CD4-positive, alpha-beta T cell (primary cell): ENCODE measurements around the gene GALR3. TPM values are rescaled to one million over a fixed set of nuclear protein-coding genes. Genes with fewer than 3 reads are reported as not detected.
A peak's percentile ranks its signal among the peaks of the same experiment; 100 is the strongest.

Source experiments
- ATAC-seq: fragments of 200-7000 bp; cut with Tn5 transposase; one replicate; pipeline ENCODE4 v1.10.0; 2022; ENCODE audit warnings: mild to moderate bottlenecking; ENCODE audit not compliant: poor library complexity
- CTCF ChIA-PET: fragments of 350-600 bp; sonication (Branson Sonifier 250); formaldehyde crosslinking; loops from one replicate; lab custom pipeline; 2021; ENCODE audit warnings: antibody characterized with exemption, inconsistent platforms; lab: Charles Lee
- POLR2A ChIA-PET: fragments of 350-600 bp; sonication (Branson Sonifier 250); formaldehyde crosslinking; loops from one replicate; lab custom pipeline; 2021; ENCODE audit warnings: antibody characterized with exemption, inconsistent platforms; lab: Charles Lee
- DNase-seq, 14 experiments: peaks; one replicate each; pipeline ENCODE4 v3.0.0-alpha.2; 2013 to 2020; ENCODE audit warnings: mixed read lengths in 2 of 14
- H3K27ac ChIP-seq, 2 donors: one replicate each; pipeline versions ENCODE4 v1.5.1 to v1.7.0; 2013; ENCODE audit warnings: low read length in 2 of 2, low read depth in 1 of 2, mild to moderate bottlenecking in 1 of 2
- H3K27me3 ChIP-seq, 2 experiments: 1 replicate in 1 of 2; 2 replicates in 1 of 2; pipeline versions ENCODE4 v1.6.1 to v1.7.0; 2013; ENCODE audit warnings: low read length in 2 of 2, control low read depth in 1 of 2, mild to moderate bottlenecking in 1 of 2, moderate library complexity in 1 of 2; ENCODE audit not compliant: insufficient read depth in 2 of 2, control insufficient read depth in 1 of 2
- H3K36me3 ChIP-seq: one replicate; pipeline ENCODE4 v1.6.1; 2013; ENCODE audit warnings: low read length, control low read depth; ENCODE audit not compliant: insufficient read depth
- H3K4me1 ChIP-seq: one replicate; pipeline ENCODE4 v1.6.1; 2013; ENCODE audit warnings: low read length, control low read depth; ENCODE audit not compliant: insufficient read depth
- H3K4me3 ChIP-seq: one replicate; pipeline ENCODE4 v1.5.1; 2013; ENCODE audit warnings: mild to moderate bottlenecking, low read length, moderate library complexity
- H3K9me3 ChIP-seq, 2 experiments: 1 replicate in 1 of 2; 2 replicates in 1 of 2; pipeline versions ENCODE4 v1.6.1 to v1.7.0; 2013; ENCODE audit warnings: low read length in 2 of 2, mild to moderate bottlenecking in 2 of 2, control low read depth in 1 of 2, moderate library complexity in 1 of 2; ENCODE audit not compliant: control insufficient read depth in 1 of 2, insufficient read depth in 1 of 2
- H3K27ac Mint-ChIP-seq: one replicate; pipeline ENCODE4 v1.8.0; 2020; ENCODE audit warnings: mixed read lengths
- H3K27me3 Mint-ChIP-seq: one replicate; pipeline ENCODE4 v1.8.0; 2021; ENCODE audit warnings: mixed read lengths
- H3K36me3 Mint-ChIP-seq: one replicate; pipeline ENCODE4 v1.8.0; 2021; ENCODE audit warnings: low read depth, mixed read lengths
- H3K4me1 Mint-ChIP-seq: one replicate; pipeline ENCODE4 v1.8.0; 2021; ENCODE audit warnings: low read depth, mixed read lengths
- H3K4me3 Mint-ChIP-seq: one replicate; pipeline ENCODE4 v1.8.0; 2020; ENCODE audit warnings: mild to moderate bottlenecking, mixed read lengths
- H3K9me3 Mint-ChIP-seq: one replicate; pipeline ENCODE4 v1.8.0; 2020; ENCODE audit warnings: mixed read lengths
- CTCF ChIP-seq: fragments of 200-600 bp; IDR thresholded peaks from one replicate; pipeline ENCODE4 v1.8.0; 2022; ENCODE audit warnings: antibody characterized with exemption, mild to moderate bottlenecking
- intact Hi-C, 2 experiments: fragments of 100-400 bp; cut with DNase I in 1 of 2; cut with micrococcal nuclease in 1 of 2; formaldehyde crosslinking; loops; one replicate each; pipeline versions ENCODE4 v1.15.1 to v1.9.0; 2023 to 2025; cut with DNase I, micrococcal nuclease
- total RNA-seq, 174 experiments: library from RNA in 2 of 174; stranded (reverse) in 2 of 174; gene quantifications; one replicate each; pipeline ENCODE4 v1.2.3 and lab custom pipeline; 2021 to 2026

Gene GALR3
- total RNA-seq, 2 experiments from 2014 or later, result not detected

DNA sequence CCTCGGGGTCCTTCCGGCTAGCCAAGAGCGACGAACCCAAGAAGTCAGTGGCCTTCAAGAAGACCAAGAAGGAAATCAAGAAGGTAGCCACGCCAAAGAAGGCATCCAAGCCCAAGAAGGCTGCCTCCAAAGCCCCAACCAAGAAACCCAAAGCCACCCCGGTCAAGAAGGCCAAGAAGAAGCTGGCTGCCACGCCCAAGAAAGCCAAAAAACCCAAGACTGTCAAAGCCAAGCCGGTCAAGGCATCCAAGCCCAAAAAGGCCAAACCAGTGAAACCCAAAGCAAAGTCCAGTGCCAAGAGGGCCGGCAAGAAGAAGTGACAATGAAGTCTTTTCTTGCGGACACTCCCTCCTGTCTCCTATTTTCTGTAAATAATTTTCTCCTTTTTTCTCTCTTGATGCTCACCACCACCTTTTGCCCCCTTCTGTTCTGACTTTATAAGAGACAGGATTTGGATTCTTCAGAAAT, 17.3 kb upstream of the GALR3 start:
- peaks cover 0 to 19% of the 10 kb centered on the region in 2 experiments for H3K9me3 ChIP-seq
- peaks cover 54 to 69% of the 10 kb centered on the region in 2 experiments for H3K27me3 ChIP-seq
- no peak for DNase-seq
- H3K4me3 ChIP-seq, result peak overlapping the region; percentile 62
- Mint-ChIP-seq H3K9me3 (no peaks in the 10 kb centered on the region), H3K4me1 (peaks cover 52% of the 10 kb centered on the region), H3K27ac (peak overlapping the region; percentile 3), H3K4me3 (peak overlapping the region; percentile 76), H3K36me3 (no peaks in the 10 kb centered on the region), H3K27me3 (peaks cover 47% of the 10 kb centered on the region)
- TF ChIP-seq CTCF, result no peak
- CTCF ChIA-PET, result no interaction called here
- H3K36me3 ChIP-seq, result no peaks in the 10 kb centered on the region
- ATAC-seq, result no peak
- peaks cover 69% of the 10 kb centered on the region for H3K4me1 ChIP-seq
- intact Hi-C loops, result loop anchor here in 1 of 2 experiments (2.0 to 5.0 kb wide), 3 partner anchors 36 to 146 kb away; partner anchors contain the start of genes ANKRD54, C22orf23 and POLR2F
- H3K27ac ChIP-seq, result no peak overlapping the region
- POLR2A ChIA-PET, result interaction anchor here (1.6 kb wide), 1 partner anchor 12 kb away, joined by 6 read pairs; no protein-coding TSS in a partner anchor

GRCh38 chr22:37806409-37807333, 16.5 kb upstream of the GALR3 start:
- CTCF ChIA-PET, result interaction anchor here (0.6 to 4.1 kb wide), 2 partner anchors 11 to 83 kb away, joined by 3 to 22 read pairs; no protein-coding TSS in a partner anchor
- peak in 2 of 14 experiments; percentile 15 to 32 for DNase-seq
- Mint-ChIP-seq H3K4me1 (peaks cover 52% of the 10 kb centered on the region), H3K4me3 (peak overlapping the region; percentile 84), H3K9me3 (no peaks in the 10 kb centered on the region), H3K36me3 (no peaks in the 10 kb centered on the region), H3K27me3 (peaks cover 47% of the 10 kb centered on the region), H3K27ac (peak overlapping the region; percentile 3)
- Histone ChIP-seq H3K36me3 (no peaks in the 10 kb centered on the region), H3K27me3 (peaks cover 54 to 69% of the 10 kb centered on the region in 2 experiments), H3K27ac (no peak overlapping the region), H3K4me3 (peak overlapping the region; percentile 58), H3K4me1 (peaks cover 69% of the 10 kb centered on the region), H3K9me3 (peaks cover 0 to 19% of the 10 kb centered on the region in 2 experiments)
- POLR2A ChIA-PET, result interaction anchor here (0.9 to 2.3 kb wide), 3 partner anchors 12 to 43 kb away, joined by 3 to 12 read pairs (median 3); partner anchors contain the start of gene ANKRD54
- no peak for ATAC-seq
- TF ChIP-seq CTCF, result no peak
- intact Hi-C loops, result loop anchor here in 1 of 2 experiments (2.0 to 5.0 kb wide), 3 partner anchors 36 to 146 kb away; partner anchors contain the start of genes ANKRD54, C22orf23 and POLR2F
